Panc1 (cell line): ENCODE measurements around the gene EPHB6. TPM values are rescaled to one million over a fixed set of nuclear protein-coding genes. Genes with fewer than 3 reads are reported as not detected.

Source experiments
- ATAC-seq: fragments of 200-7000 bp; cut with Tn5 transposase; 2 replicates; pipeline ENCODE4 v1.9.1; 2020; ENCODE audit warnings: mild to moderate bottlenecking, moderate library complexity
- BruUV-seq: library from RNA; stranded (reverse); fragments of 400-500 nt; replicated peaks from 2 replicates; lab custom pipeline; 2021; lab: Mats Ljungman, UMichigan
- CTCF ChIA-PET: fragments of 300-600 bp; sonication (Branson Sonifier 250); formaldehyde crosslinking; loops from one replicate; lab custom pipeline; 2022; ENCODE audit warnings: antibody characterized with exemption; lab: Charles Lee
- POLR2A ChIA-PET: fragments of 300-600 bp; sonication (Branson Sonifier 250); formaldehyde crosslinking; loops from one replicate; lab custom pipeline; 2022; ENCODE audit warnings: antibody characterized with exemption; lab: Charles Lee
- DNase-seq: peaks from one replicate; pipeline ENCODE4 v3.0.0-alpha.2; 2010; ENCODE audit warnings: low read depth, low spot score
- H3K27ac ChIP-seq: 2 replicates; pipeline ENCODE4 v1.5.1; 2011; ENCODE audit warnings: mild to moderate bottlenecking, low read length, inconsistent platforms
- H3K27me3 ChIP-seq: fragments of 200-500 bp; sonication (Bioruptor generic); 2 replicates; pipeline ENCODE4 v1.6.0; 2014; ENCODE audit warnings: low read length, inconsistent platforms; ENCODE audit not compliant: control insufficient read depth, insufficient read depth
- H3K36me3 ChIP-seq: fragments of 200-500 bp; sonication (Bioruptor generic); 2 replicates; pipeline ENCODE4 v1.5.1; 2014; ENCODE audit warnings: inconsistent platforms, mild to moderate bottlenecking, low read length, moderate library complexity; ENCODE audit not compliant: control insufficient read depth, insufficient read depth
- H3K4me1 ChIP-seq: 2 replicates; pipeline ENCODE4 v1.5.1; 2011; ENCODE audit warnings: inconsistent platforms, mild to moderate bottlenecking, low read length, moderate library complexity; ENCODE audit not compliant: control insufficient read depth, insufficient read depth
- H3K4me3 ChIP-seq, 2 experiments: 2 replicates each; pipeline ENCODE4 v1.5.1; 2011 to 2012; ENCODE audit warnings: low read depth in 2 of 2, low read length in 2 of 2, mild to moderate bottlenecking in 2 of 2, inconsistent platforms in 1 of 2, moderate library complexity in 1 of 2
- H3K9me3 ChIP-seq: fragments of 200-500 bp; sonication (Bioruptor generic); 2 replicates; pipeline ENCODE4 v1.5.1; 2014; ENCODE audit warnings: low read depth, mild to moderate bottlenecking, inconsistent platforms, low read length, moderate library complexity; ENCODE audit not compliant: control insufficient read depth, insufficient read depth
- CTCF ChIP-seq: fragments of 450-650 bp; IDR thresholded peaks from 2 replicates; pipeline ENCODE4 v1.5.1; 2017; ENCODE audit warnings: mild to moderate bottlenecking
- POLR2AphosphoS5 ChIP-seq: IDR thresholded peaks from 2 replicates; pipeline ENCODE4 v1.6.1; 2012; ENCODE audit warnings: mild to moderate bottlenecking, low read depth, low read length, moderate library complexity
- REST ChIP-seq, 2 experiments: IDR thresholded peaks; 2 replicates each; pipeline ENCODE4 v1.6.1; 2011 to 2012; ENCODE audit warnings: low read depth in 2 of 2, control low read depth in 1 of 2, low read length in 1 of 2, mild to moderate bottlenecking in 1 of 2, moderate library complexity in 1 of 2; ENCODE audit not compliant: insufficient read depth in 1 of 2
- SIN3A ChIP-seq: IDR thresholded peaks from 2 replicates; pipeline ENCODE4 v1.6.1; 2012; ENCODE audit warnings: low read depth, mild to moderate bottlenecking, low read length, moderate library complexity, borderline replicate concordance; ENCODE audit not compliant: insufficient read depth
- TCF7L2 ChIP-seq: IDR thresholded peaks from 2 replicates; pipeline ENCODE4 v1.6.1; 2011; ENCODE audit warnings: mild to moderate bottlenecking, low read depth, low read length, inconsistent platforms
- in situ Hi-C: cut with HindIII; loops from 2 replicates; pipeline ENCODE4 v1.10.0; 2016; ENCODE audit warnings: low sequenced_read_pairs, low pct_unique_long_range_greater_than_20kb
- intact Hi-C: fragments of 100-400 bp; cut with micrococcal nuclease; formaldehyde crosslinking; loops from one replicate; pipeline ENCODE4 v1.10.0; 2022; ENCODE audit not compliant: unreplicated experiment
- total RNA-seq: library from RNA; stranded (reverse); gene quantifications from one replicate; pipeline ENCODE4 v1.2.1, GENCODE V29; 2021; ENCODE audit not compliant: unreplicated experiment

The EPHB6 gene
- total RNA-seq, 1 experiment from 2014 or later = 0.54 TPM

GRCh38 chr7:142819530-142819929 is 35.3 kb upstream of the EPHB6 start:
- H3K27me3 ChIP-seq = no peaks in the 10 kb centered on the region; the same call in 1 of the 2 replicates
- TF ChIP-seq REST (IDR thresholded peaks at IDR 0.05; ENCODE audit: insufficient read depth in 1 of 2, low read depth in 2 of 2, low read length in 1 of 2) = no peak
- TF ChIP-seq POLR2AphosphoS5 = no peak
- no peak for TF ChIP-seq TCF7L2
- no peak for TF ChIP-seq CTCF
- no peak overlapping the region for H3K4me3 ChIP-seq
- intact Hi-C loops = loop anchor here (10.0 kb wide), 1 partner anchor 285 kb away; no protein-coding TSS in a partner anchor
- BruUV-seq = no TSS peak
- ATAC-seq (no peak), DNase-seq (no peak)
- H3K36me3 ChIP-seq = no peaks in the 10 kb centered on the region
- ChIA-PET CTCF (no interaction called here), POLR2A (no interaction called here)
- in situ Hi-C loops = no loop called here
- no peaks in the 10 kb centered on the region for H3K9me3 ChIP-seq
- no peak overlapping the region for H3K27ac ChIP-seq
- no peaks in the 10 kb centered on the region for H3K4me1 ChIP-seq

DNA sequence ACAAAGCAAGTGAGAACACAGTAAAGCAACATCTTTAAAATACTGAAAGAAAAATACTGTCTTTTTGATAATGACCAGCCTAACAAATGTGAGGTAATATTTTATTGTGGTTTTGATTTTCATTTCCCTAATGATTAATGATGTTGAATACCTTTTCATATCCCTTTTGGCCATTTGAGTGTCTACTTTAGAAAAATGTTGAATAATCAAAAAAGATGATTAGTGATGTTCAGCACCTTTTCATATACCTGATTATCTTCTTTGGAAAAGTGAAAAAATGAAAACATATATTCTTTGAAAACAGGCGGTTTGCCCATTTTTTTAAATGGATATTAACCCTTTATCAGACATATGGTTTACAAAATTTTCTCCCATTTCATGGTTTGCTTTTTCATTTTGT is 32.2 kb upstream of the EPHB6 start:
- POLR2A ChIA-PET = no interaction called here
- intact Hi-C loops = no loop called here
- no peak for DNase-seq
- in situ Hi-C loops = no loop called here
- CTCF ChIA-PET = no interaction called here
- no peak for ATAC-seq
- no peaks in the 10 kb centered on the region for H3K9me3 ChIP-seq
- H3K27ac ChIP-seq = no peak overlapping the region
- TF ChIP-seq CTCF (no peak), POLR2AphosphoS5 (no peak), TCF7L2 (no peak), SIN3A (no peak), REST (IDR thresholded peaks at IDR 0.05; ENCODE audit: insufficient read depth in 1 of 2, low read depth in 2 of 2, low read length in 1 of 2) (no peak)
- H3K36me3 ChIP-seq = no peaks in the 10 kb centered on the region
- BruUV-seq = no TSS peak
- no peak overlapping the region for H3K4me3 ChIP-seq
- no peaks in the 10 kb centered on the region for H3K4me1 ChIP-seq
- H3K27me3 ChIP-seq = no peaks in the 10 kb centered on the region; the same call in 1 of the 2 replicates
